ENCODE measurements around the gene OR10A4. TPM values are rescaled to one million over a fixed set of nuclear protein-coding genes. Genes with fewer than 3 reads are reported as not detected.

Gene OR10A4
- total RNA-seq, 1 donor from 2014 or later = not detected

DNA sequence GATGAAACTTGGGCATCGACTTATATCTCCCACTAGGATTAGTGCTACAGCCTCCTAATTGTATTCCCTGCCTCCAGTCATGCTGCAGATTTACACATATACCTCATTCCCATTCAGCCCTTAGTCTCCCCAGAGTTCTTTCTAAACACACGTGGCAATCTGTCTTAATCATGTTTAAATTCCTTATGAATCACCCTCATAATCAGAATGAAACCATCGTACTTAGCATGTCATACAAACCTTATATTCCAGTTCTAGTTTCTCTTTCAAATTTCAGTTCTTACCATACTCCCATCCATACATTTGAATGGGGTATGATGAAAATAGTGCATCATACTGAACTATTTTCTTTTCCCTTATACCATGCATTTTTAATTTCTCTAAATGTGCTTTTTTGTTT, 19.6 kb upstream of the OR10A4 start:
- Histone ChIP-seq H3K27ac (no peak overlapping the region), H3K4me1 (no peaks in the 10 kb centered on the region), H3K27me3 (no peaks in the 10 kb centered on the region), H3K36me3 (no peaks in the 10 kb centered on the region), H3K9me3 (no peaks in the 10 kb centered on the region), H3K4me3 (no peak overlapping the region)
- intact Hi-C loops (cut with DNase I) = no loop called here
- no peak for DNase-seq (ENCODE audit: low spot score in 2 of 2)
- TF ChIP-seq, protein P1, sequence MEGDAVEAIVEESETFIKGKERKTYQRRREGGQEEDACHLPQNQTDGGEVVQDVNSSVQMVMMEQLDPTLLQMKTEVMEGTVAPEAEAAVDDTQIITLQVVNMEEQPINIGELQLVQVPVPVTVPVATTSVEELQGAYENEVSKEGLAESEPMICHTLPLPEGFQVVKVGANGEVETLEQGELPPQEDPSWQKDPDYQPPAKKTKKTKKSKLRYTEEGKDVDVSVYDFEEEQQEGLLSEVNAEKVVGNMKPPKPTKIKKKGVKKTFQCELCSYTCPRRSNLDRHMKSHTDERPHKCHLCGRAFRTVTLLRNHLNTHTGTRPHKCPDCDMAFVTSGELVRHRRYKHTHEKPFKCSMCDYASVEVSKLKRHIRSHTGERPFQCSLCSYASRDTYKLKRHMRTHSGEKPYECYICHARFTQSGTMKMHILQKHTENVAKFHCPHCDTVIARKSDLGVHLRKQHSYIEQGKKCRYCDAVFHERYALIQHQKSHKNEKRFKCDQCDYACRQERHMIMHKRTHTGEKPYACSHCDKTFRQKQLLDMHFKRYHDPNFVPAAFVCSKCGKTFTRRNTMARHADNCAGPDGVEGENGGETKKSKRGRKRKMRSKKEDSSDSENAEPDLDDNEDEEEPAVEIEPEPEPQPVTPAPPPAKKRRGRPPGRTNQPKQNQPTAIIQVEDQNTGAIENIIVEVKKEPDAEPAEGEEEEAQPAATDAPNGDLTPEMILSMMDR (IDR thresholded peaks at IDR 0.05) = no peak

GRCh38 chr11:6862961-6863360, 13.5 kb upstream of the OR10A4 start, which contains the start of gene OR10A2:
Gene OR10A2 (plus strand): TSS chr11:6863057. CDS start chr11:6869755, 6,698 bp downstream.
- Histone ChIP-seq H3K4me1 (no peaks in the 10 kb centered on the region), H3K27me3 (no peaks in the 10 kb centered on the region), H3K9me3 (no peaks in the 10 kb centered on the region), H3K4me3 (no peak within 1 kb of the TSS), H3K36me3 (no peaks in the 10 kb centered on the region), H3K27ac (no peak within 1 kb of the TSS)
- TF ChIP-seq, protein P1 (IDR thresholded peaks at IDR 0.05) = no peak
- DNase-seq (ENCODE audit: low spot score in 2 of 2) = no peak
- intact Hi-C loops (cut with DNase I) = no loop called here

GRCh38 chr11:6864438-6864837, 12.0 kb upstream of the OR10A4 start:
- intact Hi-C loops (cut with DNase I) = no loop called here

DNA sequence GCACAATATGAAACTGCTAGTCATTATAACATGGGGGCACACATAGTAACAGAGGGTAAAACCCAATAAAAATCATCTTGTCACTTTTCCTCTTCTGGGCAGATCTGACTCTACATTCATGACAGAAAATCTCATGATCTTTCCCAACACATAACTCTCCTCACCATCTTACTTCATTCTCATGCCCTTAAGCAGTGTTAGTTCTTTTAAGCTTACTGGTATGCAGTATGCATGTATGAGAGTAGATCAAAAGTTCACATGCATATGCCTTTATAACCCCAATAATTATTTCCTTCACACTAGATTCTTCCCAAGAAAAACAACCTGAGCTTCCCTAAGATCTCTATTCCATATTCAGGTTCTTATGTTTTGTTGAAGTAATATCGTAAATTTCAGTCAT, 5.1 kb upstream of the OR10A4 start:
- Histone ChIP-seq H3K27ac (no peak overlapping the region), H3K36me3 (no peaks in the 10 kb centered on the region), H3K27me3 (no peaks in the 10 kb centered on the region), H3K4me1 (no peaks in the 10 kb centered on the region), H3K9me3 (no peaks in the 10 kb centered on the region), H3K4me3 (no peak overlapping the region)
- DNase-seq (ENCODE audit: low spot score in 2 of 2) = no peak
- intact Hi-C loops (cut with DNase I) = no loop called here
- TF ChIP-seq, protein P1 (IDR thresholded peaks at IDR 0.05) = no peak

More at GRCh38 chr11:6864438-6864837, 12.0 kb upstream of the OR10A4 start:
- Histone ChIP-seq H3K4me1 (no peaks in the 10 kb centered on the region), H3K36me3 (no peaks in the 10 kb centered on the region), H3K27ac (no peak overlapping the region), H3K9me3 (no peaks in the 10 kb centered on the region), H3K27me3 (no peaks in the 10 kb centered on the region), H3K4me3 (no peak overlapping the region)
- no peak for DNase-seq (ENCODE audit: low spot score in 2 of 2)
- TF ChIP-seq, protein P1 (IDR thresholded peaks at IDR 0.05) = no peak

DNA sequence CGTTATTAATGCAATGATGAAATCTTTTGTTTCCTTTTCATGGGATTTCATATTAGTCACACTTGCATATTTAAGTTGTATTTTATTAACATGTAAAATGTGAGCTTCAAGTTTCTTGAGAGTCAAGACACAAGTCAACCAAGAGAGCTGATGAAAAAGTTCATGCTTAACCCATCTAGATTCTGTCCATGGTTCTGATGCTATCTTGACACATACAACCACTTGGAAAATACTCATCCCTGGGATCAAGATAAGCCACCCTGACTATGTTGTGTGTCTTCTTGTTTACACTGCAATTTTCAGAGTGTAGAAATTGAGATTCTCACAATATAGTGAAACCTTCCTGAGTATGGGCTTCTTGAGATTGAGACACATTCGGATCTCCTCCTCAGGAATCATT, 664 bp upstream of the OR10A4 start:
- H3K27ac ChIP-seq = no peak overlapping the region
- intact Hi-C loops (cut with DNase I) = no loop called here
- H3K27me3 ChIP-seq = no peaks in the 10 kb centered on the region
- no peak for DNase-seq (ENCODE audit: low spot score in 2 of 2)
- no peaks in the 10 kb centered on the region for H3K36me3 ChIP-seq
- H3K9me3 ChIP-seq = no peaks in the 10 kb centered on the region
- TF ChIP-seq, protein P1 (IDR thresholded peaks at IDR 0.05) = no peak
- no peak overlapping the region for H3K4me3 ChIP-seq
- H3K4me1 ChIP-seq = no peaks in the 10 kb centered on the region

- Histone ChIP-seq H3K36me3 (no peaks in the 10 kb centered on the region), H3K27ac (no peak overlapping the region), H3K27me3 (no peaks in the 10 kb centered on the region), H3K4me1 (no peaks in the 10 kb centered on the region), H3K9me3 (no peaks in the 10 kb centered on the region), H3K4me3 (no peak overlapping the region)
- intact Hi-C loops (cut with DNase I) = no loop called here
- DNase-seq (ENCODE audit: low spot score in 2 of 2) = no peak
- TF ChIP-seq, protein P1 (IDR thresholded peaks at IDR 0.05) = no peak
These were observed 489 bp downstream of the OR10A4 start for GRCh38 chr11:6876914-6877313.

Measured in ascending aorta (tissue), 2 donors.